NOMO-1 (cell line): Measurements from ENCODE around the gene DUOXA2.
"Not testable (repeated sequence)": the region's sequence is repeated elsewhere in the genome, so short reads cannot be mapped to it uniquely, and the experiment has no call there.

Source experiments
- DNase-seq, 2 experiments: peaks; one replicate each; lab custom pipeline; 2025; ENCODE audit not compliant: unreplicated experiment in 2 of 2; lab: John Stamatoyannopoulos, UW

Gene DUOXA2

GRCh38 chr15:45134682-45135604 is 20.8 kb downstream of the DUOXA2 start:
- no peak for DNase-seq

GRCh38 chr15:45135705-45136377 is 21.7 kb downstream of the DUOXA2 start:
- DNase-seq, result not testable (repeated sequence)

- DNase-seq, result no peak
These were observed 22.2 kb downstream of the DUOXA2 start for GRCh38 chr15:45136378-45136764.

GRCh38 chr15:45137703-45138102 is 23.6 kb downstream of the DUOXA2 start:
- DNase-seq, result no peak

- DNase-seq, result no peak
These were observed 25.0 kb downstream of the DUOXA2 start for GRCh38 chr15:45138814-45139765.

GRCh38 chr15:45139770-45140169 is 25.6 kb downstream of the DUOXA2 start:
- no peak for DNase-seq

GRCh38 chr15:45140557-45141250 is 26.6 kb downstream of the DUOXA2 start:
- DNase-seq, result no peak

GRCh38 chr15:45141386-45141785 is 27.3 kb downstream of the DUOXA2 start:
- DNase-seq, result no peak

GRCh38 chr15:45143056-45143455 is 28.9 kb downstream of the DUOXA2 start:
- DNase-seq, result no peak

GRCh38 chr15:45143946-45144345 is 29.8 kb downstream of the DUOXA2 start:
- no peak for DNase-seq

GRCh38 chr15:45144775-45145174 is 30.6 kb downstream of the DUOXA2 start:
- no peak for DNase-seq

- DNase-seq, result no peak
These were observed 32.3 kb downstream of the DUOXA2 start for GRCh38 chr15:45146405-45146804.

GRCh38 chr15:45147606-45148005 is 33.5 kb downstream of the DUOXA2 start:
- DNase-seq, result no peak

GRCh38 chr15:45148076-45149059 is 34.2 kb downstream of the DUOXA2 start:
- no peak for DNase-seq

- no peak for DNase-seq
These were observed 34.9 kb downstream of the DUOXA2 start for GRCh38 chr15:45149060-45149459.

GRCh38 chr15:45150481-45150880 is 36.4 kb downstream of the DUOXA2 start:
- no peak for DNase-seq

- no peak for DNase-seq
These were observed 36.9 kb downstream of the DUOXA2 start for GRCh38 chr15:45150997-45151396.

GRCh38 chr15:45151998-45152828 is 38.1 kb downstream of the DUOXA2 start:
- no peak for DNase-seq
